ENCODE results near the gene ATF3.
A peak's percentile ranks its signal among the peaks of the same experiment; 100 is the strongest.

ATF3 gene

DNA sequence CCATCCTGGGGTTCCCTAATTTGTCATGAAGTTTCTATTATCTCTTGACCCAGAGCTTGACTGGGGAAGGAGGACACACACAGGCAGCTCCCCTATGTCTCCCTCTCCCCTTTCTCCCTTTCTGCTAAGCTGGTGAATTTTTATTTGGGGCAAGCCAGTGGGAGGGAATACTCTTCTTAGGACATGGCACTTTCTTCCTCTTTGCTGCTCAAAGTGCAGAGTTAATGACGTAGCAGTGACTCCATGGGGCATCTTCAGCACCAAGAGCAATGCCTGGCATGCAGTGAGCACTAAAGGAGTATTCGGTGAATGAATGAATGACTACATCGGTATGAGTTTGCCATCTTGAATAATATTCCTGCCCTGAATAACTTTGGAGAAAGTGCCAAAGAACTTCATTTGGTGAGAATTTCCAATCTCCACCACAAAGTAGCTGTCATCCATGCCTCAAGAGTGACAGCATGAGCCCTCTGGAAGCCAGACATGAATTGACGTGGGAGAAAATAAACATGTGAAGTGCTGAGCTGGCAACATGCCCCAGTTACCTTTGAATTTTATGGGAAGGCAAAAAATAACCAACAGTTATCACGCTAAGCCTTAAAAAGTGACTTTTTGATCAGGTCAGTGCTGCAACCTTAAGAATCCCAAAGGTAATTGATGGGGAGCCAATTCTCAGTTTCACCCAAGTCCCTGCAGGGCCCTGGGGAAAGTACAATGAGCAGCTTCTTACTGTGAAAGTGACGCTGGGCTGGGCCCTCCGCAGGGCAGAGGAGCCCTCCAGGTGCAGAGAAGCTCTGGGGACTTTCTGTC lies 22.1 kb upstream of the ATF3 start:
- no peak overlapping the region for H3K4me3 ChIP-seq (ENCODE audit: low read depth, low read length)

DNA sequence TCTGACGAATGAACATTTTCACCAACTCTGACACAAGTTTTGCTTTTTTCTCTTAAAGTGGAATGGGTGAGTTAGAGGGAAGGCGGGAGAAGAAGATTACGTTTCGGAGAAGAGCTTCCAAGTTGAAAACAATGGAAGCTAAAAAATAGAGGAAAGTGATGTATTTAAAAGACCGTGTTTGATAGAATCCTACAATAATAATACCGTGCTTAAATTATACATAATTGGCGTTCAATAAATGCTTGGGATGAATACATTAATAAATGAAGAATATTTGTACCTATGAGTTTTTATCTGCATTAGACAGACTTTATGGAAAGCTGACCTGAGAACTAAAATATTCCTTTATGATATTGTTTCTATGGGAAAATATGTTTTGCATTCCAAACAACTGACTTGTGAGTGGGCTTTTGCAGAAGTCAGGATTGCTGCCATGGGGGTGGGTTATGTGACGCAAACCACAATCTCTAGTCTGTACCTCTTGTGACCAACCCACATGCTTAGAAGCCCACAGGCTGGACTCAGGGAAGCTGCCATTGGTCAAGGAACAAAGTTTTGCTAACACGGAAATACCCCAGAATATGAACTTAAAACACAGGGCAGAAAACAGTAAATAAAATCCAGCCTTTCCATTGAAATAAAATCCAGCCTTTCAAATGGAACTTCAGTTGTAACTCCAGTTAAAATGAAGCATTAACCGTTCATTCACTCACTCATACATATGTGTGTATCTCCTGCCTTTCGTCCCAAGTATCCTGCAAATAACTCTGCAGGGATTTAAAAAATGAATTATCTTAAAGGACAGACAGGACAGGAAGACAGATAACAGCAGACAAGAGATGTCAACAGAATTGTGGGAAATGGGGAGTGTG lies 21.3 kb upstream of the ATF3 start:
- no peak overlapping the region for H3K4me3 ChIP-seq (ENCODE audit: low read depth, low read length)

DNA sequence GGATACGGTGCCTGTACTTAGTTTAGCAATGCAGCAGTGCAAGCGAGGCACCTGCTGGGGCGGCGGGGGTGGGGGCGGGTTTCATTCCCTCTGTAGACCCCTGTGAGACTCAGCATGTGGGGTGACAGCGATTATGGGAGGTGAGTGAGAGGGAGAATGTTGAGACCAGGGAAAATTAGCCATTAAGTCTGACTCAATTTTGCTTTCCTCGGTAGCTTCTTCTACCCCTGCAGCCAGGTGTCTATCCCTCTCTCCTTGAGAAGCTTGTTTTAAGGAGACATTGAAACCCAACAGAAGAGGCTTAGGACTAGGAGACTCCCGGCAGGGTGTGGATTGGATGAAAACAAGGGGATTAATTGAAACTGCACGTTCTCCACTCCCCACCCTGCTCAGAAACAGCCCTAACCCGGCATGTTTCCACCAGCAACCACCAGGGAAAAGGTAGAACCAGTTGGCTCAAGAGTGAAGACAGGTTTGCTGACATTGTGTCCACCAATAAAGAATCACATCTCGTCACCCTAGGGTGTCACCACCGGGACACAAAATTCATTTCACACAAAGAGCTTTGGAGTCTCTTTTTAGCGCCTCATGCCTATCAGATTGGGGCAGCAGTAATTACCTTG lies 20.6 kb upstream of the ATF3 start:
- H3K4me3 ChIP-seq (ENCODE audit: low read depth, low read length), result no peak overlapping the region

DNA sequence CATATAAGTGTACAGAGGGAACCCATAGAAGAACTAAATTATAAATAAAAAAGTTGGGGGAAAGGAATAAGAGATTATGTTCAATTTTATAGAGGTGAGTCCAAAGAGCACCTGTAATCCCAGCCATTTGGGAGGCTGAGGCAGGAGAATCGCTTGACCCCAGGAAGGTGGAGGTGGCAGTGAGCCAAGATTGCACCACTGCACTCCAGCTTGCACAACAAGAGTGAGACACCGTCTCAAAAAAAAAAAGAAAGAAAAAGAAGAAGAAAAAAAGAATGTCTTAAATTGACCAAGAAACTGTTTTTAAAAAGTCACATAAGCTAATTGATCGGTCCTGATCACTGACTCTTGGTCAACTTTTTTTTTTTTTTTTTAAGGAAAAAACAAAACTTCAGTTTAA lies 19.1 kb upstream of the ATF3 start:
- H3K4me3 ChIP-seq (ENCODE audit: low read depth, low read length), result no peak overlapping the region

DNA sequence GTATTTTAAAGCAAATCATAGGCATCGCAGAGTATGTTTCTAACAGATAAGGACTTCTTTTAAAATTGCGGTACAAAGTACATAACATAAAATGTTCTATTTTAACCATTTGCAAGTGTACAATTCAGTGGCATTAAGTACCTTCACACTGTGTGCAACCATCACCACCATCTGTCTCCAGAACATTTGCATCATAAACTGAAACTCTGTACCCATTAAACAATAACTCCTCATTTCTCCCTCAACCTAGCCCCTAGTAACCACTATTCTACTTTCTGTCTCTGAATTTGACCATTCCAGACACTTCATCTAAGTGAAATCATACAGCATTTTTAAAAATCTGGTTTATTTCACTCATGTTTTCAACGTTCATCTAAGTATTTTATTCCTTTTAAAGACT lies 16.6 kb upstream of the ATF3 start:
- H3K4me3 ChIP-seq (ENCODE audit: low read depth, low read length), result no peak overlapping the region

DNA sequence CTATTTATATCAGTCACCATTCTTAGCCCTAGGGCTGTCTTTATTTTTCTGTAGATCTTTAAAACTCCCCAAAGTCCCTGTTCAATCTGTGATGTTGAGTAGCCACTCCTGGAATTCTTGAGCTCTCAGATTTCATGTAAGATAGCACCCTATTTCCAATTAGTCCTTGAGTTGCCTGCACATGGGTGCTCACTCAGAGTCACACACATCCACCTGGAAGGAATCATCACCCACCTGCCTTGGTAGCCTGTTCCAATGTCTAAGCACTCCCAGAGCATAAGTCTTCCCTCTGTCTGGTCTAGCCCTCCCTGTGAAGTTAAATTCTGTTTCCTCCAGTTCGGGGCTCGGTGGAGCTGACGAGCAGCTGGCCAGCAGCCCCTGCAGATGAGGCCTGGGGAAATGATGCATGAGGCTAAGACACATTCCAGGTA lies 14.7 kb upstream of the ATF3 start:
- no peak overlapping the region for H3K4me3 ChIP-seq (ENCODE audit: low read depth, low read length)

DNA sequence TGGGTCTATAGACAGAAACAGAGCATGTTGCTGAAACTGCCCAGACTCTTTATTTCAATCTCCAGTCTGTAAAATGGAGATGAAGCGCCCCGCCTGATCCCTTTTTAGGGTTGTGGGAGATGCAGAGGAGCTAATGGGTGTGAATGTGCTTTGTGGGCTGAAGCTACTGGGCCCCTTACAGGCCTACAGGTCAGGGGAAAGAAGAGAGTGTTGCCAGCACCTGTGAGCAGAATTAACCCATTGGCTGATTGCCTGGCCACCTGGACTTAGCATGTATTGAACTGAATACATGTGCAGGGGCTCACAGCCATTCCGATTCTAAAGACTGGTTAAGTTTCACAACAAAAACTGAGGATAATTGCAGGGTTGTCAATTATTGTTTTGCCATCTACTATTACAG lies 13.9 kb upstream of the ATF3 start:
- no peak overlapping the region for H3K4me3 ChIP-seq (ENCODE audit: low read depth, low read length)

DNA sequence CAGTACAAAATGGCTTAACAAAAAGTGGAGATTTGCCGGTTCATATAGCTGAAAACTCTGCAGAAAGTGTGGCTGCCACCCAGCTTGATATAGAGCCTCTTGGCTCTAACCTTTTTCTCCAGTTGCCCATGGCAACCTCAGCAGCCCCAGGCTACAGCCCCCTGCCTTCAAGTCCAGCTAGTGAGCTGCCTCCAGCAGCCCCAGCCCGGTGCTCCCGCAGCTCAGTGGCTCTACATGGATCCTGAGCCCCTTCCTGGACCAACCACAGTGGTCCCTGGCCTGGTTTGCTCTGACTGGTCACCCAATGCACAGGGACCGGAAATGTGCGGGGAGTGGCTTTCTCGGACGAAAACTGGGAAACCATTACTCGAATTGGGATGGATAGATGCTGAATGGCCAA lies 13.3 kb upstream of the ATF3 start:
- H3K4me3 ChIP-seq (ENCODE audit: low read depth, low read length), result no peak overlapping the region

DNA sequence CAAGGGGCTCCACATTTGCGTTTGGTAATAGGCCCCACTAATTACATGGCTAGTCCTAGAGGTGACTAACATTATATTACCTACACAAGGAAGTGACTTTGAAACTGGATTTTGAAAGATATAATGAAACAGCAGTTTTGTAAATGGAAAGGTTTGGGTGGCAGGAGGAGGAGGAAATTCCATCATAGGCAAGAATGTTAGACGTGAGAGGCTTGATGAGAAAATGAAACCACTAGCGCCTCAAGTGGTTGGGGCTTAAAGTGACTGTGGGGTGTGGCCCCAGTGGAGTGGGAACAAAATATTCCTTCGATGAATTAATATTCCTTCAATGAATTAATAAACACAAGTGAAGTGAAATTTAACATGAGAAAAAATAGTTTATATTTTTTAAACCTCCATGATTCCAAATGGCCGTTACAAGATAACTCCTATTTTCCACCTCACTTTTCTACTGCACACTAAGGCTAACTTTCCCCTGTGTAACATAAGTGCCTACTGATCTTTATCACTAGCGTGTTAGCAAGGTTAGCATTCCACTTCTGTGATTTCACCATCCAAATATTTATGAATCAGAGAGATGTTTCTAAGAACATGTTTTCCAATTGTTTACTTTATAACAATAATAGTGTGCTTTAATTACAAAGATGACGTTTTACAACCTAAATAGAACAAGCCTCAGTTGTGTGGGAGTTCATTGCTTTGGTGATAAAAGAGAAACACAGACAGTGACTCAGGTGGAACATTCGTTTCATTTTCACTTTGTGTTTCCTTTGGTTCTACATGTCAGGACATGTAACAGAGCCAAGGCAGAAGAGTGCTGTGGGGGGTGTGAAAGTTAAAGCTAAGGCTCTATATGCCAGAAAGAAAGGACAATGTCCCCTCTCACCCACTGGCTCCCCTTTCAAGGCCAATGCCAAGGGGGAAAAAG lies 12.5 kb upstream of the ATF3 start:
- H3K4me3 ChIP-seq (ENCODE audit: low read depth, low read length), result no peak overlapping the region

DNA sequence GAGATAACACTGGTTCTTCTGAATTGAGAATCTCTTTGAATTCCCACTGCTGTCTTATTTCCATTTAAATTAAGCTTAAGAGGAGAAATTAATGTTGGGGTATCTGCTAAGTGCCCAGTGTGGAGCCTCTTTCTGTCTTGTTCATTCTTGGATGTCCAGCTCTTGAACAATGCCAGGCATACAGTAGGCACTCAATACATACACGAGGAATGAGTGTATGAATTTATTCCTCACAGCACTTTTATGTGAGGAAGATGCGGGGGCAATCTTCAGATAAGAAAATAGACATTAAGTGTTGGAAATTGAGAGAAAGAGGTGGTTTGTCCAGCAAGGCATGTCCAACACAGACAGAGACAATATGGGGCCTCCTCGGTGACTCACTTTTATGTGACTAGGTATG lies 11.8 kb upstream of the ATF3 start:
- no peak overlapping the region for H3K4me3 ChIP-seq (ENCODE audit: low read depth, low read length)

DNA sequence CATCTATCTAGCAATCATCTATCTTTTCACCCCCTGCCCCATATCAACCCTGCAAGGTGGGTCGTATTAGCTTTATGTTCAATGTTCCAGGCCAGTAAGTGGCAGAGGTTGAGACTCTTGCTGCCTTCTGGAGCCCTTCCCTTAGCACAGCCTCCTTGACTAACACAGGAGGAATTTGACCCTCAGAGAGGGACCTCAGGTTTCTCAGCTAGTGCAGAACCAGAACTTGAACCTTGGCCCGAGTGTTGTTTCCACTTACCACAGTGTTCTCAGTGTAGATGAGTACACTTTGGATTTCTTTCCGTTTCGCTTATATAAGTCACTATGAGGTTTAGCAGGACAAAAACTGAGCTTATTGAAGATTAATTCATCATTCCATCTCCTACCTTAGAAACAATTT lies 11.1 kb upstream of the ATF3 start:
- H3K4me3 ChIP-seq (ENCODE audit: low read depth, low read length), result no peak overlapping the region

DNA sequence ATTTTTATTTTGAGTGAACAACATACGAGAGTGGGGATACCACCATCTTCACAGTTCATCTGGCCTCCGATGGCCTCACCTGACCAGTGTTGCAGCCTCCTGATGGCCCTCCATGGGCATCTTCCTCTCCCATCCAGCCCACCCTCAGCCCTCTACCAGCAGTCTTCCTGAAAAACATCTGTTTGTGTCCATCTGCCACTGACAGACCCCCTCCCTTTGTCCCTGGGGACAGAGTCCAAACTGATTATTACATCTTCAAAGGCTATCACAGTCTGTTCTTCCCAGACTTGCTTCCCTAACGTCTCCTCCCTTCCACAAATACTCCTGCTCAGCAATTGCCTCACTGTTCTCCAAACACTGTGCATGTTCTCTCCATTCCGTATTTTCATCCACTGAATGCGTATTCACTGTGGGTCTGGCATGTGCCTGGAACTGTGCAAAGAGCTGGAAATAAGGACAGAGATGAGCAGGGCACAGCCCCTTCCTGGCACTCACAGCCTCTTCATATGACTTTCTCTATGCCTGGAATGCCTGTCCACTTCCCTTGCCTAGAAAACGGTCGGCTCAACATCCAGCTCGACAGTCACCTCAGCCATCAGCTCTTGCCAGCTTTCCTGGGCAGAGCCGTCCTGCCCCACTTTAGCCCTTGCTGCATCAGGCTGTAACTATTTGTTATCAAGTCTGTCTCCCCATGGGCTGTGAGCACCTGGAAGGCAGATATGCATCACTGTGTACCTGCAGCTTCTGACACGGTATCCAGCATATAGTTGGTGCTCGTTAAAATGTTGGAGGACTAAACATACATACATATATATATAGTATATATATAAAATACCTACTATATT lies 8.3 kb upstream of the ATF3 start:
- no peak overlapping the region for H3K4me3 ChIP-seq (ENCODE audit: low read depth, low read length)

DNA sequence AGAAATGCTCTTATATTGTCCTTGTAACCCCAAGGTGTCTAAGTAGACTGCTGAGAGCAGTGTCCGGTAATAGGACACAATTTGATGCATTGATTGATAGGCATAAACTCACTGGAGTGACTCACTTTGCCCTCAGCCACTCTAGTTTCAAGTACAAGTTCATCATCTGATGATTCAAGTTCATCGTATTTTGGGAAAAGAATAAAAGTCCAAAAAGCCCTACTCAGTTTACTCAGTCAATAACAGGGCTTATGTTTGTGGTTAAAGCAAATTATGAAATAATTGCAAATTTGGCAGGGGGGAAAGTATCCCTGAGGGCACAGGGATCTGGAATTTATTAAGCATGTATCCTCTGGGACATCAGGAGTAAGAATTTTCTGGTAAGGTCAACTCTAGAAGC lies 7.6 kb upstream of the ATF3 start:
- no peak overlapping the region for H3K4me3 ChIP-seq (ENCODE audit: low read depth, low read length)

DNA sequence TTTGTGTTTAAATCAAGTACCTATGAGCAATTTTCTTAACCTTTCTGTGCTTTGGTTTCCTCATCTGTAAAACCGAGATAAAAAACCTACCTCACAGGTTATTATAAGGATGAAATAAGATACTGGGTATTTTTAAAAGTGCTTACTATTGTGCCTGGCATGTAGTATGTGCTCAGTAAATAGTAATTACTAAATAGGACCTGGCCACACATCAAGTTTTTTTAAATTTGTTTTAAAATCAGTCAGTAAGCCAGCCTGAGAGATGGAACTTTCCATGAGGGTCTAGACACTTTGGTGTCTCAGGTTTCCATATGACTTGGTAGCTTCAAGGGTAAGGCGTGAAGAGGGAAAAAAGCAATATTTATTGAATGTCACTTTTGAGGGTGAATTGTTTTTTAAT lies 7.0 kb upstream of the ATF3 start:
- H3K4me3 ChIP-seq (ENCODE audit: low read depth, low read length), result no peak overlapping the region

DNA sequence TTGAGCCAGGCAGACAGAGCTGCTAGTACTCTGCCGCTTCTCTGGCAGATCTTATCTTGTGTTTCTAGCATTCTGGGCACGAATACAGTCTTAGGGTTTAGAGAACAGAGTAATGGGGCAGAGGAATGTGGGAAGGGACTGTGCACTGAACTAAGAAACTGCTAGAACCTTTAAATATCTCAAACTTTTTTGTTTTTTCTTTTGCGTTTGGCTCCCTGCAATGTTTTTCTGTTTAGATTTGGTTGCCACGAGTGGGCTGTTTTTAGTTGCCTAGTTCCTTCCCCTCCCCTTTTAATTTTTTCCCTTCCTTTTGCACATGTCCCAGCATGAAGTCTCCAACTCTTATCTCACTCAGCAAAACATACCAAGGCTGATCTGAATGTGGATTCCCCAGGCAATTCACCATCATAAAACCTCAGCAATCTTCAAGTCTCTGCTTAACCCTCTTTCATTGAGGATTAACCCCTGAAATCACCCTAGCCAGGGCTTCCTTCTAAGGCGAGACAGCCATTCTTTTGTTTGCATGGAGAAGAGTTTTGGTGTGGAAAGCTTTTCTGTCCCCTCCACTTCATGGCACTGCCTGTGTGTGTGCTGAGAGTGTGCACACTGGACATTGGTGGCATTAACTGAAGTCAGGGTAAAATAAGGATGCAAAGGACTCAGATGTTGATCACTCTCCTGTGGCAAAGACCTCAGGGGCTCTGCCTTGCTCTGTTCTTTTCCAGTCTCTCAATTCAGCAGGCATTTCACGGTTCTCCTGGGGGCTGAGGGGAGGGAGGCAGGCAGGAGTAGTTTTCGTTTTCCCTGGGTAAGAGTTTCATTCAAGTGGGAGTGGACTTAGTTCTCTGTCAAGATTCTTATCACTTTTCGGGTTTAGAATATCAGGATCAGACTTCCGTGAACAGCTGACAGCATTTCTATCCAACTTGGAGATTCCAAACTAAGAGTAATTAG lies 2.8 kb upstream of the ATF3 start:
- no peak overlapping the region for H3K4me3 ChIP-seq (ENCODE audit: low read depth, low read length)

DNA sequence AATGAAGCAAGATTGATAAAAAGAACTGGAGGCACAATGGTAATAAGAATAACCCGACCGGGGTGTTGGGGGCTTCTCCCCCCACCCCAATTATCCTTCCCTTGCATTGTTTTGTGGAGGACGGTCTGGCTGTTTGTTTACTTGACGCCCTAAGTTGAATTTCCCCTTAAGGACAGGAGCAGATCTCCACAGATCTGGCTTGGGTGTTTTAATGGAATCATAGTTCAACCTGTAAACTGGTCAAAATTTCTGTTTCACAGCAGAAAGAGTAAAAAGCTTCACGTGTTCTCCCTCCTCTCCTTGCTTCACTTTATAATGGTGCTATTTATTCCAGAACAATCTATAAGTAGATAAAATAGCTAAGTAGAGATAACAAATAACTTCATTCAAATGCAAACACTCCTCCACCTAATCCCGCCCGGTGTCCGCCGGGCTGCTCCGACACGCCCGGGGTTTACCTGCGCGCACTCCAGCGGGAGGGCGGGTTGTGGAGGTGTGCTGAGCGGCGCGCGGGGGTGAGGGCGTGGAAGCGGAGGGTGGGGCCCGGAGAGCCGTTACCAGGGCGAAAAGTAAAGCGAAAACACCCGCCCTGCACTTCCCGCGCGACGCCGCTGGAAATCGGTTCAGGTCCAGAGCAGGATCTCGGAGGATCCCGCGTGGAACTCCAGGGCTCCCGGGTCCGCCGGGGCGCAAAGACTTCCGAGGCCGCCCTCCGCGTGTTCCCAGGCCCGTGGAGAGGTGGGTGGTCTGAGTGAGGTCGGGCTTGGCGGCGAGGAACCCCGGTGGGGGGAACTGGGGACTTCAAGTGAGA lies 2.0 kb upstream of the ATF3 start:
- peak overlapping the region; percentile 53 for H3K4me3 ChIP-seq (ENCODE audit: low read depth, low read length)

DNA sequence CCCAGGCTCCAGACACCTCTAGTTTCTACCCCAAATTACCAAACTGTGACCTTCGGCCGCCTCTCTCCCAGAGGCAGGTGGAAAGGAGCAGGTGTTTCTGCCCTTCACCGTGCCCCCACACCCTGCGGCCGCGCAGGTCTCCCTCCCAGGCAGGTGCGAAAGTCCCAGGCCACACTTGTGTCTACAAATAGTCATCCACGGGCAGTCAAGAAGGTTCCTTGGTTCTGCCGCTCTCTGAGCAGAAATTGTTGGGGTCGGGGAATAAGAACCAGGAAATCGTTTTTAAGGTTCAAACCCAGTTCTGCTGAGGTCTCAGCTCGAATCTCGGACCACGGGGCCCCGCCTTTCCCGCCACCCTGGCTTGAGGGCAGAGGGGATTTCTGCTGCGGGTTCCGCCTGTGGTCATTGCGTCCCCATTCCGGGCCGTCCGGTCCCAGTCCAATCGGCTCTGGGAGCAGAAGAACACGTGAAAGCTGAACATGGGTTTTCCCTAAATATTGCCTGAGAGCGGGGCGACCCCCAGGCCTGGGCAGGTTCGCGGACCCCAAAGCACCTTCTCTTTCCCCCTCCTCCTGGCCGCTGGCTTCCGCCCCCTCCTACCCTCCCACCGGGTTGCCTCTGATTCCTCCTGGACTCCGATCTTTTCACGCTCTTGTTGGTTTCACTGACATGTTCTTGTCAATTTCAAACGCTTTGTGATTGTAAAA lies 1.2 kb upstream of the ATF3 start:
- peak overlapping the region; percentile 53 for H3K4me3 ChIP-seq (ENCODE audit: low read depth, low read length)
